ENCODE data around the gene ZSWIM4.

ZSWIM4 gene

DNA sequence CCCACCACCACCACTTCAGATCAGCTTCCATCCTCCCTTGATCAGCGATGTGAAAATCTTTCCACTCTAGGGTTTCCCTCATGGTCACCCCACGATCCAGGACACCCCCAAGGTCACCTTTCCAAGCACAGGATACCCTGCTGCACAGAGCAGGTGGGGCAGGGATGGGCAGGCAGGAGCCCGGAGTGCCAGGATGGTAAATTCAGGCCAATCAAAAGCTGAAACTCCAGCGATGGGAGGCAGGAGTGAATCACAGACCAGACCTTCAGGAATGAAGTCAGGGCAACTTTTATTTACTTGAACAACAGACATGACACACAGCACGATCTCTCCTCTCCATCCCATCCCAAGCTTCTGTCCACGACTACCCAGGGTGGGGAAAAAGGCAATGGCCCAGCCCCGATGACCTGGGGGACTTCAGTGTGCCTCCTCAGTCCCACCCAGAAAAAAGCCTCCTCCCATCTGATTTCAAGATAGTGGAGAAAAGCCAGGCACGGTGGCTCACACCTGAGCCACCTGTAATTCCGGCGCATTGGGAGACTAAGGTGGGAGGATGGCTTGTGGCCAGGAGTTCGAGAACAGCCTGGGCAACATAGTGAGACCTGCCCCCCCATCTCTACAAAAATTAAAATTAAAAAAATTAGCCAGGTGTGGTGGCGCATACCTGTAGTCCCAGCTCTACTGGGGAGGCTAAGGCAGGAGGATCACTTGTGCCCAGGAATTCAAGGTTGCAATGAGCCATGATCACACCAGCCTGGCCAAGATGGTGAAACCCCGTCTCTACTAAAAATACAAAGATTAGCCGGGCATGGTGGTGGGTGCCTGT is 39.2 kb downstream of the ZSWIM4 start:
- DNase-seq (ENCODE audit: low read depth in 2 of 2), result no peak

- no peak for DNase-seq (ENCODE audit: low read depth in 2 of 2)
Measured at GRCh38 chr19:13835791-13836723, 40.8 kb downstream of the ZSWIM4 start.

GRCh38 chr19:13838435-13839129 is 43.3 kb downstream of the ZSWIM4 start:
- DNase-seq (ENCODE audit: low read depth in 2 of 2), result no peak

- DNase-seq (ENCODE audit: low read depth in 2 of 2), result peak; percentile 67 to 79
Measured at GRCh38 chr19:13839130-13839937, 44.1 kb downstream of the ZSWIM4 start.

- DNase-seq (ENCODE audit: low read depth in 2 of 2), result no peak
Measured at GRCh38 chr19:13839938-13840304, 44.7 kb downstream of the ZSWIM4 start.

DNA sequence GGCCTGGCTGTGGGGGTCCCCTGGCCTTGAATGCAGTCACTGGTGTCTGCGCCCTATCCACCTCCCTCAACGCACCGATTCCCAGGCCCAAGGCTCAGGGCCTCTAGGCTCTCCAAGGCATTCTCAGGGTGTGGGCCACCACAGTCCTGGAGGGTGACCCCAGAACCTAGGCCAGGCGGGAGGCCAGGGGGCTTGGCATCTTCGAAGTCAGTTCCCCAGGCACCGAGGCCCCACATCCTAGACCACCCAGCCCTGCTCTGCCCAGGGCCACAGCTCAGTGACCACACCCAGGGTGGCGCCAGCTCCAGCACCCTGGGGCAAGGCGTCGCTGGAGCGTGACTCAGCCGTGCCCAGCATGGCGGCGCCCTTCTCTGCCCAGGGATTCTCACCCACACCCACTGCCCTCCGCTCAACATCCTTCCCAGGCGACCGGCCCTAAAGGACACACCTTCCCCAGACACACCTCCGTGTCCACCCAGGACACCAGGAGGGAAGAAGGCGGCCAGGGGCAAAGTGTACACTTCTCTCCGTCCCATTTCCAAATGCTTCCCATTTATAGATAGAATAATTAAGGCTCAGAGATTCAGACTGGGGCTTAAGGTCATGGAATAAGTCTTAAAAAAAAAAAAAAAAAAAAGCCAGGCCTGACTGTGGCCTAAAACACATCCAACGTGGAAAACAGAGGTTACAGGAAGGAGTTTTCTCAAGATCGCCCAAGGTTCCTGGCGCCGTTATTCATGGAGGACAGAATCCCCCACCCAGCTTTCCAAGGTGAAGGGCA is 45.3 kb downstream of the ZSWIM4 start:
- DNase-seq (ENCODE audit: low read depth in 2 of 2), result no peak

DNA sequence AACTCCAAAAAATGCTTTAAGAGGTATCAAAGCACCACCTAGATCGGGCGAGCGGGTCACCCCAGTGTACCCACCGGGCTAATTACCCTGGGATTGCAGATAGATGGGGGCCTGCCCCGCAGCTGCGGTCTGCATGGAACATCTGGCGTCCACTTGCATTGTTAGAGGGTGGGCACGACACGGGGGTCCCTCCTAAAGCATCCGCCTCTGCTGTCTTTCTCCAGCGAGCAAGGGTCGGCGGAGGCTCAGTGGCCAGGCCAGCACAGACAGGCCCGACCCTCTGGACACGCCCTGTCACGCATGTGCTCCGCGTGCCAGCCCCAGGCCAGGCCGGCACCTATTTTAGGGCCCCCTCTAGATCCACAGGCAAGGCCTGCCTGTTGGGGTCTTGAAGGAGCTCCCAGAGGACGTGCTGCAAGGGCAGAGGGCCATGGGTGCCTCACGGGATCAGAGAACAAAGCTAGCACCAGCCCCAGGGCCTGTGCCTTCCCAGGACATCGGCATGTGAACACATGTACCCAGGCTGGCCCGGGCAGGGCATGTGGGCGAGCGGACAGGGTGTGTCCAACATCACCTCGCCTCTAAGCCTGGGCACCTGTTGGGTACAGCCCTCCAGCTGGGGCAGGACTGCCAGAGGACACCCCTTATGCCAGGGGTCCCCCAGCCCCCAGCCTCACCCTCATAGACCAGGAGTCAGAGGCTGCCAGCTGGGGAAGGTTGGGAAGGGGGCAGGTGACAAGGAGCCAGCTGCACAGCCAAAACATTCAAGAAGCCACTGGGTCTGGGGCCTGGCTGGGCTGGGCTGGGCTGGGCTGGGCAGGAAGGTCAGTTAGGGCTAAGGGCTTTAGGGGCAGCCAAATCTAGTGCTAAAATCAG is 46.1 kb downstream of the ZSWIM4 start:
- DNase-seq (ENCODE audit: low read depth in 2 of 2), result no peak

- DNase-seq (ENCODE audit: low read depth in 2 of 2), result no peak
Measured at GRCh38 chr19:13841962-13842290, 46.7 kb downstream of the ZSWIM4 start.

DNA sequence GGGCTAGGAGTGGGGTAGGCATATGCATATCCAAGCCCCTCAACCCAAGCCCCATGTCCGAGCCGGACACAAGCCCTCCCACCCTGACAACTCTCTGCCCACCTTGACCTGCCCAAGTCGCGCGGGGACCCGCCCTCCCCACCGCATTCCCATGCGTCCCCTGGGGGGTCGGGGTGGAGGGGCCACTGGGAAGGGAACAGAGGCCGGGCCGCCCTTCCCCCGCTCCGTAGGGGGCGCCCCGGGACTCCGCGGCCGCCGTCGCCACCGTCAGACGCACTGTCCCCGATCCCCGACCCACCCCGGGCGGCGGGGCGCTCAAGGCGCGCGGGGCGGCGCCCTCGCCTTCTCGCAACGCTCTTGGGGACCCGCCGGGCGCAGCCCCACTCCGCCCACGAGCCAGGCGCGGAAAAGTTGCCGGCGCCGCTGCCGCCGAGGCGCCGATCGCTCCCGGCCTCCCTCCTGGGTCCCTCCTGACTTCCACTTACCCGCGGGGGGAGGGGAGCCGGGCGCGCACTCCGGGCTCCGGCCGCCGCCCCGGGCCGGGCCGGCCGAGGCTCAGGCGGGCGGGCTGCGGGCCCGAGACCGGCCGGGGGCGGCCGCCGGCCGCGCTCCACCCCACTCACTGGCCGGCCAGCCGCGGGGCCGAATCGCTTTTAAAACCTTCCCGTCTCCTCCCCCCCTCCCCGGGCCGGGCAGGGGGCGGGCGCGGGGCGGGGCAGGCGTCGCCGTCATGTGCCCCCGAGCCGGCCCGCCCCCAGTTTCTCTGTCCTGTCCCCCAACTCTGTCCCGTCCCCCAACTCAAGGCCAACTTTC is 47.3 kb downstream of the ZSWIM4 start:
- peak in 1 of 2 donors; percentile 55 for DNase-seq (ENCODE audit: low read depth in 2 of 2)

DNA sequence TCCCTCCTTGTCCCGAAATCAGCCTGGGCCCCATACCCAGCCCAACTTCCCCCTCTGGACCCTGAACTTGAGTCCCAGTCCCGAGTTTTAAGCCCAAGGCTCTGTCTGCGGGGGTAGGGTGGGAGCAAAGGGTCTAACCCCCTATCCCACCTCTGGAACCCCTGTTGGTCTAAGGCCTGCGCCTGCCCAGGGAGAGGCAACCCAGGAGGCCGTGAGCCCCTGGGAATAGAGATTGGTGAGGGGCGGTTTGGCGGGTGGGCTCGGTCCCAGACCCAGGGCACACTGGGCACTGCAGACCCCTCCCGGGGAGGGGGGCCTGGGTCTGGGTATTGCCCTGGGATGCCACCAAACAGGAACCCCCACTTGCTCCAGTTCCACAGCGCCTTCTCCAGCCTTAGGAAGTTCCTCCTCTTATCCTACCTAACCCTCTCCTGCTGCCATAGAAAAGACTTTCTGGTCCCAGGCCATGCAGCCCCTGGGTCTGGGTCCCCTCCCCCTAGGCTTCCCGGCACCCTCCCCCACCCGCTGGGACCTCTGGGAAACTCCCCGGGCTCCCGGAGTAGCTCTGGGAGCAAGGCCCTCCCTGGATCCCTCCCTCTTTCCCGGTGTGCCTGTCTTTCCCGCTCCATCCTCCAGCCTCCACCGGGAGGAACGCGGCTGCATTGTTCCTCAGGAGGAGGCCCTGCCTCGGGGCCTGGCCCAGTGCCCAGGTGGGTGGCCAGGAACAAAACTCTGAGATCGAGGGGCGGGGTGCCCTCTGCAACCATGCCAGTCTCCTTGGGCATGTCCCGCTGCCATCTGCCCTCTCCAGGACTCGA is 48.1 kb downstream of the ZSWIM4 start:
- no peak for DNase-seq (ENCODE audit: low read depth in 2 of 2)

DNA sequence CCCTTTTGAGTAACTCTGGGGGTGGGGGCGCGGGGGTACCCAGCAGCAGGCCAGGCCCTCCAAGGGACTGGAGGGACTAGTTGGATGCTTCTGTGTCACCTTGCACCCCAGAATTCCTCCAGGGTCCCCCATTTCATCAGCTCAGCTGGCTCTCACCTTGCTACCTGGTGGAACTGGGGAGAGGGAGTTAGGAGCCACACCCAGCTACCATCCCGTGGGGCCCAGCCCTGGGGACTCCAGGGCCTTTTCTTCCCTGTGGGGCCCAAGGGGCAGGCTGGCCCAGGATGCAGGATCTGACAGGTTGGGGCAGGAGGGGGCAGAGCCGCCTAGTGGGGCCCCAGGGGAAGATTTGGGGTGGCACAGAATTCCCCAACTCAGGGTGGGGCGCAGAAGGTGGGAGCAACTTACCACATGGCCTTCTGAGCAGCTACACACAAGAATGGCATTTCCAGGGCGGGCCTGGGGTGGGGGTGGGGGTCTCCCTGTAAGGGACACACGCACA is 48.9 kb downstream of the ZSWIM4 start:
- DNase-seq (ENCODE audit: low read depth in 2 of 2), result no peak

DNA sequence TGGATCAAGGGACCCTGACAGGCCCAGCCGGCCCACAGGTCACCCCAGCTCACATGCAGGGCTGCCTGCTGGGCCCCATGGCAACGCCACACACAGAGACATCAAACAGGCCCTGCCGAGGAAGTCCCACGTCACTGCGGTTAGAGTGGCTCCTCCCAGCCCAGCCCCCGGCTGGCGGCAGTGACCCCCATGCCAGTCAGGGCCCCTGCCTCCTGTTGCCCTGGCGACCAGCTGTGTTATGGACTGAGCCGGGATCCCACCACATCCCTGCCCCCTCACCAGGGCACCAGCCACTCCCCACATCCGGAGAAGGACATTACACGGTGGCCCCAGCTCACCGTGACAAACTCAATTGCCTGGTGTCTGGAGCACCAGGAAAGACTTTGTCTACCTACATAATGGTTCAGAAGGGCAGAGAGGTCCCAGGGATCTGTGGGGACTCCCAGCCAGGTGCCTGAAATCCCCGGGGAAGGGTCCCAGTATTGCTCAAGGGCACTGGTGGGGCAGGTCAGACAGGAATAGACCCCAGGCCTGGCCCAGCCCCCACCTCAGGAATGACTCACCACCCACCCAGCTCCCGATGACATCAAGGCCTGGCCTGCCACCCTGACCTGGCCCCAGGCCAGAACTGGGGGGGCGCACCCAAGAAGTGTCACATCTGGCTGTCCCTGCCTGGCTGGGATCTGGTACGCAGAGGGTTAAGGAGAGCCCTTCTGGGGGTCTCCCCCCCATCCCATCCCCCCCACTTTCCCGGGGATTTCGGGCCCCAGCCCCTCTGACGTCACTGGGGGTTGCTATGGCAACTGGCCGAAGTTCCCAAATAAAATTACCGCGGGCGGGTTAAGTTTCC is 51.5 kb downstream of the ZSWIM4 start:
- DNase-seq (ENCODE audit: low read depth in 2 of 2), result peak; percentile 93 to 96

DNA sequence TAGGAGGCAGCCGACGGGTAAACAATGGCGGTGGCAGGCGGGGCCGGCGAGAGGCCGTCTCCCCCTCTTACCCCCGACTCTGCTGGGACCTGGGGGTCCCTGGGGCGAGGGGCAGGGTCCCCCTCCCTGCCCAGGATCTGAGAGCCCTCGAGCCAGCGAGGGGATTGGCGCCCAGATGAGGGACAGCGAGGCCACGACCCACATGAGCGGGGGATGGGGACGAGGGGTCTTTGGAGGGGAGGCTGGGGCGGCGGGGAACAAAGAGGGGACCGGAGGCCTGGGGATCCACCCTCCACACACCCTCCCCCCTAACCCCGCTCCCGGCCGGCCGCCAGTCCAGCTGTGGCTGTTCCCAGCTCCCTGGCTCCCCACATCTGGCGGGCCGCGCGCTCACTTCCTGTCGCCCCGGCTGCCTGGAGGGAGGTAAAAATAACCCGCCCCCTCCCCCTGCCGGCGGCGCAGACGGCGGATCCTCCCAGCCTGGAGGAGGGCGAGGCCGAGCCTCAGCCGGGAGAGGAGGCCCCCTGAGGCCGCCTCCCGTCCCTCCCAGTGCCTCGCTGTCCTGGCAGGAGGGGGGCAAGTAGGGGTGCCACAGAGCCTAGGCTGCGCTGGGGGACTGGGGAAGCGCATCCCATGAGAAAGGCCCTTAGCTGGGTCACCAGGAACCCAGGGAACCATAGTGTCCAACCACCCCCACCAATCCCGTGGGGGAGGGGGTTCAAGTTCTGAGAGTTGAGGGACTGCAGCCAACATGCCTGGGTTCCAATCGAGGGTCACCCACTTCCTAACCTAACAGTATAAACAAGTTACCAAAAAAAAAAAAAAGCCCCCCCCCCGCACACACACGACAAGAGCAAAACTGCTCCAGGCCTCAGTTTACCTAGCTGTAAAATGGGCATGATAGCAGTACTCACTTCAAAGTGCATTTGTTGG is 52.4 kb downstream of the ZSWIM4 start:
- peak in 1 of 2 donors; percentile 72 for DNase-seq (ENCODE audit: low read depth in 2 of 2)

- DNase-seq (ENCODE audit: low read depth in 2 of 2), result no peak
Measured at GRCh38 chr19:13848340-13848677, 53.1 kb downstream of the ZSWIM4 start.

DNA sequence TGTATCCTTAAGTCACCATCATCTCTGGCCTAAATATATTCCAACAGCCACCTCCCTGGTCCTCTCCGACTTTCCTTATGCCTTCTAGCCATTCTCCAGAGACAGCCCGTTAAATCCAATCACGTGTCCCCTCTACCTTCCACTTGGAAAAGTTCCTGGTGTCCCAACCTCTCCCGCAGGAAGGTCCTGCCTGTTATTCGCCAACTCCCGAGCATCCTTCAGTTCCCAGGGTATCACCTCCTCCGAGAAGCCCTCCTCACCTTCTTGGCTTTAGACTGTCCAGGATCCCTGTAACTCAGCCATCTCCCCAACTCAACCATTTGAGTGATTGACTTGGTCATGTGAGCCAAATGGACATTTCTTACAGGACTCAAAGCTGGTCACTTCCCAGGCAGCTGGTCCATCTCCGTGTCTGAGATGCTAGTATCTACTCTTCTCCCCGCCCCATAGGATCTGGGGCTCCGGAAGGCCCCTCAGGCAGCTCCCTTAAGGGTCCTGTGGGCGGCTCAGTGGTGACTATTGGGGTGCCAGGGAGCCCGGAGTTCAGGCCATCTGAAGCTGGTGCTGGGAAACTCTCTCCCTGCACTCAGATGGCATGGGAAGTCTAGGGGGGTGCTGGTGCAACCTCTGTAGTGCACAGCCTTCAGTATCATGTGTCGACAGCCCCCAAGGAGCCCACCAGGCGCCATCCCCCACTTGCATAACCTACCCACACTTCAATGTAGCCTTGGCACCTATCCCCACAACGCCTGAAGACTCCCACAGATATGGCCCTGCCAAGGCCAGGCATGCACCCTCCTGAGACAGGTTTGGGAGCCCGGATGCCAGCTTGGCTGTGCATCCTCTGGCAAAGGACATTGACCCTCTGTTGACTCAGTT is 53.8 kb downstream of the ZSWIM4 start:
- DNase-seq (ENCODE audit: low read depth in 2 of 2), result no peak
